ENCODE results near the gene ZHX3. TPM values are rescaled to one million over a fixed set of nuclear protein-coding genes. Genes with fewer than 3 reads are reported as not detected.

The ZHX3 gene
- total and polyA plus RNA-seq, 2 of the 13 experiments (the other 11 are each of a cell fraction or from before 2014, with no cell fraction given) = 8.4 to 11.7 TPM

GRCh38 chr20:41339957-41340326 lies 22.4 kb upstream of the ZHX3 start (continued):
- TF ChIP-seq ARID4A (CRISPR knock-in tag; IDR thresholded peaks at IDR 0.05; ENCODE audit: borderline replicate concordance) (no peak; the same call in 1 of the 2 replicates), TOE1 (CRISPR knock-in tag; IDR thresholded peaks at IDR 0.05) (no peak), ZSCAN9 (CRISPR knock-in tag; IDR thresholded peaks at IDR 0.05; ENCODE audit: borderline replicate concordance) (peak; percentile 37; the same call in 1 of the 2 replicates), CBX2 (IDR thresholded peaks at IDR 0.05; ENCODE audit: low read depth, low read length) (no peak), CBX2 (CRISPR knock-in tag; IDR thresholded peaks at IDR 0.05; ENCODE audit: low read depth) (no peak), SRSF1 (optimal IDR thresholded peaks at IDR 0.05; ENCODE audit: low read depth, low read length) (no peak), ZNF362 (CRISPR knock-in tag; IDR thresholded peaks at IDR 0.05; ENCODE audit: borderline replicate concordance) (peak; percentile 64; the same call in 1 of the 2 replicates), ZNF777 (CRISPR knock-in tag; IDR thresholded peaks at IDR 0.05) (no peak), SIX4 (CRISPR knock-in tag; IDR thresholded peaks at IDR 0.05) (no peak), ZNF282 (IDR thresholded peaks at IDR 0.05; ENCODE audit: partially characterized antibody) (no peak)
- TF ChIP-seq, protein P1, sequence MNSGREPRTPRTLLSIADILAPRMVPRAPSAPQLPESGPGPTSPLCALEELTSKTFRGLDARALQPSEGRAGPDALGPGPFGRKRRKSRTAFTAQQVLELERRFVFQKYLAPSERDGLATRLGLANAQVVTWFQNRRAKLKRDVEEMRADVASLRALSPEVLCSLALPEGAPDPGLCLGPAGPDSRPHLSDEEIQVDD (CRISPR knock-in tag; IDR thresholded peaks at IDR 0.05; ENCODE audit: borderline replicate concordance) = peak; percentile 28; the same call in 1 of the 2 replicates
